Right atrium auricular region (tissue), 2 donors: ENCODE results near the gene ETFB. TPM values are rescaled to one million over a fixed set of nuclear protein-coding genes. Genes with fewer than 3 reads are reported as not detected.

Experiments used
- DNase-seq: peaks from one replicate; pipeline ENCODE4 v3.0.0-alpha.2; 2019; ENCODE audit warnings: low spot score
- H3K27ac ChIP-seq, 2 donors: fragments of 200-600 bp; sonication (generic); 1 replicate in 1 of 2; 2 replicates in 1 of 2; pipeline ENCODE4 v1.5.1; 2016 to 2019
- H3K27me3 ChIP-seq, 2 donors: fragments of 200-600 bp; sonication (generic); one replicate each; pipeline versions ENCODE4 v1.5.1 to v1.6.0; 2017 to 2019
- H3K36me3 ChIP-seq: fragments of 200-600 bp; sonication (generic); one replicate; pipeline ENCODE4 v1.5.1; 2016
- H3K4me1 ChIP-seq, 2 donors: fragments of 200-600 bp; sonication (generic); one replicate each; pipeline versions ENCODE4 v1.5.1 to v1.6.0; 2017 to 2019
- H3K4me3 ChIP-seq, 2 donors: fragments of 200-600 bp; sonication (generic); 1 replicate in 1 of 2; 2 replicates in 1 of 2; pipeline ENCODE4 v1.5.1; 2017 to 2019; ENCODE audit warnings: mild to moderate bottlenecking in 1 of 2, moderate library complexity in 1 of 2
- H3K9me3 ChIP-seq, 2 donors: fragments of 200-600 bp; sonication (generic); one replicate each; pipeline ENCODE4 v1.5.1; 2019
- CTCF ChIP-seq, 2 donors: fragments of 200-600 bp; sonication (generic); IDR thresholded peaks; one replicate each; pipeline ENCODE4 v1.5.1; 2019; ENCODE audit warnings: antibody characterized with exemption in 2 of 2
- total RNA-seq, 2 donors: library from RNA; depleted of rRNA; stranded (reverse); fragments of >200 nt; gene quantifications; one replicate each; pipeline ENCODE4 v1.1.0, GENCODE V29; 2016

The ETFB gene
- total RNA-seq, 2 donors from 2014 or later, result 385 TPM

- no peak for DNase-seq
- H3K36me3 ChIP-seq, result no peaks in the 10 kb centered on the region
- H3K4me3 ChIP-seq, result no peak overlapping the region
- peaks cover 0 to 15% of the 10 kb centered on the region in 2 donors for H3K4me1 ChIP-seq
- no peak overlapping the region for H3K27ac ChIP-seq
- H3K9me3 ChIP-seq, result no peaks in the 10 kb centered on the region
- peaks cover 7 to 15% of the 10 kb centered on the region in 2 donors for H3K27me3 ChIP-seq
- TF ChIP-seq CTCF (IDR thresholded peaks at IDR 0.05), result no peak
Observed at GRCh38 chr19:51324167-51324481, 42.1 kb downstream of the ETFB start.

GRCh38 chr19:51323481-51324166 lies 42.6 kb downstream of the ETFB start:
- H3K4me1 ChIP-seq, result peaks cover 0 to 15% of the 10 kb centered on the region in 2 donors
- DNase-seq, result no peak
- H3K27ac ChIP-seq, result no peak overlapping the region
- H3K27me3 ChIP-seq, result peaks cover 7 to 14% of the 10 kb centered on the region in 2 donors
- TF ChIP-seq CTCF (IDR thresholded peaks at IDR 0.05), result no peak
- no peak overlapping the region for H3K4me3 ChIP-seq
- H3K9me3 ChIP-seq, result no peaks in the 10 kb centered on the region
- no peaks in the 10 kb centered on the region for H3K36me3 ChIP-seq

GRCh38 chr19:51321799-51322198 lies 44.4 kb downstream of the ETFB start:
- no peak overlapping the region for H3K27ac ChIP-seq
- no peaks in the 10 kb centered on the region for H3K27me3 ChIP-seq
- H3K4me3 ChIP-seq, result no peak overlapping the region
- TF ChIP-seq CTCF (IDR thresholded peaks at IDR 0.05), result no peak
- H3K4me1 ChIP-seq, result peaks cover 0 to 2% of the 10 kb centered on the region in 2 donors
- no peaks in the 10 kb centered on the region for H3K9me3 ChIP-seq
- DNase-seq, result no peak
- H3K36me3 ChIP-seq, result no peaks in the 10 kb centered on the region

DNA sequence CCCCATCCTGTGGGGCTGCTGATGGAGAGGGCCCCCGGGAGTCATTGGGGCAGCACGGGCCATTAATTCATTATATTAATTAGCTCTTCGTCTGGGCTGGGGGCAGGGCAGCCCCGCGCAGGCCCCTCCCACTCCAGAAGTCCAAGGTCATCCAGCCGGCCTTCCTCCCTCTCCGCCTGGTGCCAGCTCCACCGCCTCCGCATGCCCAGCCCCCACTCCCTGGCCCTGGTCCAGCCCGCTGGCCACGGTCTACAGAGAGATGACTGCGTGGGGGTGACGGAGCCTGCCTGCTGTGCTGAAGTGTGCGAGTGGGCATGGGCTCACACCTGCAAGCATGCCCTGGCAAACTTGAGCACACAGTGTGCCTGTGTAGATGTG lies 45.9 kb downstream of the ETFB start:
- H3K9me3 ChIP-seq, result no peaks in the 10 kb centered on the region
- TF ChIP-seq CTCF (IDR thresholded peaks at IDR 0.05), result no peak
- no peak overlapping the region for H3K4me3 ChIP-seq
- no peak for DNase-seq
- H3K4me1 ChIP-seq, result no peaks in the 10 kb centered on the region
- no peaks in the 10 kb centered on the region for H3K27me3 ChIP-seq
- H3K27ac ChIP-seq, result no peak overlapping the region
- no peaks in the 10 kb centered on the region for H3K36me3 ChIP-seq

GRCh38 chr19:51319649-51320279 lies 46.4 kb downstream of the ETFB start:
- TF ChIP-seq CTCF (IDR thresholded peaks at IDR 0.05), result no peak
- H3K4me1 ChIP-seq, result no peaks in the 10 kb centered on the region
- DNase-seq, result no peak
- H3K9me3 ChIP-seq, result peaks cover 0 to 4% of the 10 kb centered on the region in 2 donors
- no peaks in the 10 kb centered on the region for H3K27me3 ChIP-seq
- H3K4me3 ChIP-seq, result no peak overlapping the region
- no peak overlapping the region for H3K27ac ChIP-seq
- no peaks in the 10 kb centered on the region for H3K36me3 ChIP-seq
